AG09309 (cell line): ENCODE measurements around the gene PRIMA1.

Source experiments
- DNase-seq: peaks from one replicate; pipeline ENCODE4 v3.0.0-alpha.2; 2010; ENCODE audit warnings: low read depth
- H3K4me3 ChIP-seq: 2 replicates; pipeline ENCODE4 v1.5.1; 2011; ENCODE audit warnings: mild to moderate bottlenecking, low read depth, low read length, moderate library complexity; ENCODE audit not compliant: control insufficient read depth
- TF ChIP-seq, protein P1 (sequence below): IDR thresholded peaks from 2 replicates; pipeline ENCODE4 v1.5.1; 2011; ENCODE audit warnings: mild to moderate bottlenecking, low read depth, low read length, inconsistent platforms; ENCODE audit not compliant: insufficient read depth, control insufficient read depth; ENCODE audit errors: missing control alignments

The PRIMA1 gene

DNA sequence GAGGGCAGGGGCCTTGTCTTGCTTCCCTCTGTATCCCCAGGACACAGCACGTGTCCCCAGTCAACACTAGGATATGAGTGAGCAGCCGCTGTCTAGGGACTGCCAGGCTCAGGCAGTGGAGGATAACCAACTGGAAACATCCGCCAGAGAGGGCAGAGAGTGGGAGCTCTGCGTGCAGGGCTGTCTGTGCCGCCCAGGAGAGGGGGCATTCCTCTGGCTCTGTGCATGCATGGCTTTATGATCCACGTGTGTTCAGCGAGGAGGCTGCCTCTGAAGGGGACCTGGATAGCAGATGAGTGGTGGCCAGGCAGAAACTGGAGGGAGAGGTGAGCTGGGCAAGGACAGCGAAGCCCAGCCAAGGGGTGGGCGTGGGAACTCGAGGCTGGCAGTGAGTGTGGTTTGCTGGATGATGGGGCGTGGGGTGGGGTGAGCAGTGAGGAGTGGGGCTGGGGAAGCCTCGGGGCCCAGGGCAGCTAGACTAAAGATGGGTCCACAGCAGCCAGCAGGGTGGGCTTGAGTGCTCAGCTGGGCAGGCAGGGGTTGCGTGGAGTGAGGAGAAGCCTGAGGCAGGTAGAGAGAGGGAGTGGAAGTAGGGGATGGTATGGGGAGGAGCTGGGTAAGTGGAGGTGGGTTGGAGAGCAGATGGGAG is 72.9 kb downstream of the PRIMA1 start:
- DNase-seq, result no peak
- TF ChIP-seq, protein P1, sequence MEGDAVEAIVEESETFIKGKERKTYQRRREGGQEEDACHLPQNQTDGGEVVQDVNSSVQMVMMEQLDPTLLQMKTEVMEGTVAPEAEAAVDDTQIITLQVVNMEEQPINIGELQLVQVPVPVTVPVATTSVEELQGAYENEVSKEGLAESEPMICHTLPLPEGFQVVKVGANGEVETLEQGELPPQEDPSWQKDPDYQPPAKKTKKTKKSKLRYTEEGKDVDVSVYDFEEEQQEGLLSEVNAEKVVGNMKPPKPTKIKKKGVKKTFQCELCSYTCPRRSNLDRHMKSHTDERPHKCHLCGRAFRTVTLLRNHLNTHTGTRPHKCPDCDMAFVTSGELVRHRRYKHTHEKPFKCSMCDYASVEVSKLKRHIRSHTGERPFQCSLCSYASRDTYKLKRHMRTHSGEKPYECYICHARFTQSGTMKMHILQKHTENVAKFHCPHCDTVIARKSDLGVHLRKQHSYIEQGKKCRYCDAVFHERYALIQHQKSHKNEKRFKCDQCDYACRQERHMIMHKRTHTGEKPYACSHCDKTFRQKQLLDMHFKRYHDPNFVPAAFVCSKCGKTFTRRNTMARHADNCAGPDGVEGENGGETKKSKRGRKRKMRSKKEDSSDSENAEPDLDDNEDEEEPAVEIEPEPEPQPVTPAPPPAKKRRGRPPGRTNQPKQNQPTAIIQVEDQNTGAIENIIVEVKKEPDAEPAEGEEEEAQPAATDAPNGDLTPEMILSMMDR, result no peak
- no peak overlapping the region for H3K4me3 ChIP-seq

DNA sequence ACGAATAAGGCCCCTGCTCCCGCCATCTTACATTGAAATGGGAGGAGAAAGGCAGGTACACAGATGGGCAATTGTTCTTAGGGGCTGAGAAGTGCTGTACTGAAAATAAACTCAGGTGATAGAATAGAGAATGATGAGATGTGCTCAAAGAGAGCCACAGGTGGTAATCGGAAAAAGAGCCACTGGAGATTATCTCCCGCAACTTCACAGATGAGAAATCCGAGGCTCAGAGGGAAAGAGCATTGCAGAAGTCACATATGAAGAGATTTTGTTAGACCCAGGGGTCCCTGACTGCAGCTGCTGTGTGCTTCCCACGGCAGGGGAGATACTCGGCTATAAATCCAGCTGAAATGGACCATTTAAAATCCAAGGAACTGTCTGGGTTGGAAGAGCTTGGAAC is 73.7 kb downstream of the PRIMA1 start:
- TF ChIP-seq, protein P1, result no peak
- no peak for DNase-seq

DNA sequence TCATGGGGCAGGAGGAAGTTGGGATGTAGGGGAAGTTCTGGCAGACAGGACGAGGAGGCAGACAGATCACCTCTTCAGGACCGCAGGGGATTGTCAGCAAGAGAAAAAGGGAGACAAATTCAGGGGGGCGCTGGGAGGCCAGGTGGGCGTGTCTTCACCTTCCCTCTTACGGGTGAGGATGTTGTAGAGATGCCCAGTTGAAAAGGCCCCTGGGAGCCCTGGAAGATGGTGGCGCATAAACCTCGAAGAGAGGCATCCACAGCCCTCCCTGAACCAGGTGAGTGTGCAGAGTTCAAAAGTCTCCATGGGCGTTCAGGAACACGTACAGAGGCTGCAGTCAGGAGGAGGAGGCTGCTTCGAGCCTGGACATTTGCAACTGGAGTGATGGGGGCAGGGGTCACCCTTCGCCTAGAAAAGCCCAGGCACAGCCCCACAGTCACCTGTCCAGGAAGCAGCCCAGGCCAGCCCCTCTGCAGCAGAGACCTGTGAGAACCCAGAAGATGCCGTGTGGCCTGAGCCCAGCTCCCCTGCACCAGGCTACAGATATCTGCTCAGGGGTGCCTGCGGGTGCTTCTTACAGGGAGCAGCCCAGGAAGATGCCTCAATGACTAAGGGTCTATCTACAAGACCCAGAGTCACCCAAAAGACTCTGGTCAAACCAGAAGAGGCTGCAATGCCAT is 74.4 kb downstream of the PRIMA1 start:
- no peak for DNase-seq
- TF ChIP-seq, protein P1, result no peak
- H3K4me3 ChIP-seq, result no peak overlapping the region

More for the DNA sequence above, 73.7 kb downstream of the PRIMA1 start:
- no peak overlapping the region for H3K4me3 ChIP-seq

DNA sequence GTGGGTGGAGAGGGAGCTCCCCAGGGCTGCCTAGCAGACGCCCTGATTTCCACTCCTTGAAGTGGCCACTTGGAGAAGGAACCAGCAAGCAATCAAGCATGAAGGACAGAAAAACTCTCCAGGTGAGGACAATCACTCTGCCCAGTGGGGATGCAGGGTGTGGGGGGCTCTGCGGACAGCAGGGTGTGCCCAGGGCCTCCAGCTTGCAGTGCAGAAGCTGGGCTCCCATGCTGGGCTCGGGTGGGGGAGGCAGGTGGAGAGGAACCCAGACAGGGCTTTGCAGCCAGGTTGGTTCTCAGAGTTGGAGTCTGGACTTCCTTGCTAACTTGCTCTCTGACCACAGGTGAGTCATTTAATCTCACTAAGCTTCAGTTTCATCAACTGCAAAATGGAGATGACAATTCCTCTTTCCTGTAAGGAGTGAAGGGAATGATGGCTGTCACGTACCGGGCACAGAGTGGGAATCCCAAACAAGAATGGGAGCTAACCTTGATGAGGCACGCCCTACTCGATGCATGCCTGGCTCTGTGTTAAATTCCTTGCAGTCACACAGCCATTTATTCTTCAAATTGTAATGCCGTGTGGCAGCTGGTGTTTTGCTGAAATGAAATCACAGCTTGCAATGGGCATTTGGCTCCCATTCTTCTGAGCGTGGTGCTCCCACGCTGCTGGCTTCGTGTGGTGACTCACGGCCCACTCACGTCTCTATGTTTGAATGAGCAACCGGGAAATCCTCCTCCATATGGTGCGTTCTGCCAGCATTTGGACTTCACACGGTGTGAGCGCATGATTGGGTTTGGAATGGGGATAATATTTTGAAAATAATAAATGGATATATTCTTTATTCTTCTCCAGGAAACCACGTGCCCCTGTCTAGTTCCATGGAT is 75.2 kb downstream of the PRIMA1 start:
- no peak overlapping the region for H3K4me3 ChIP-seq
- no peak for DNase-seq
- TF ChIP-seq, protein P1, result no peak

DNA sequence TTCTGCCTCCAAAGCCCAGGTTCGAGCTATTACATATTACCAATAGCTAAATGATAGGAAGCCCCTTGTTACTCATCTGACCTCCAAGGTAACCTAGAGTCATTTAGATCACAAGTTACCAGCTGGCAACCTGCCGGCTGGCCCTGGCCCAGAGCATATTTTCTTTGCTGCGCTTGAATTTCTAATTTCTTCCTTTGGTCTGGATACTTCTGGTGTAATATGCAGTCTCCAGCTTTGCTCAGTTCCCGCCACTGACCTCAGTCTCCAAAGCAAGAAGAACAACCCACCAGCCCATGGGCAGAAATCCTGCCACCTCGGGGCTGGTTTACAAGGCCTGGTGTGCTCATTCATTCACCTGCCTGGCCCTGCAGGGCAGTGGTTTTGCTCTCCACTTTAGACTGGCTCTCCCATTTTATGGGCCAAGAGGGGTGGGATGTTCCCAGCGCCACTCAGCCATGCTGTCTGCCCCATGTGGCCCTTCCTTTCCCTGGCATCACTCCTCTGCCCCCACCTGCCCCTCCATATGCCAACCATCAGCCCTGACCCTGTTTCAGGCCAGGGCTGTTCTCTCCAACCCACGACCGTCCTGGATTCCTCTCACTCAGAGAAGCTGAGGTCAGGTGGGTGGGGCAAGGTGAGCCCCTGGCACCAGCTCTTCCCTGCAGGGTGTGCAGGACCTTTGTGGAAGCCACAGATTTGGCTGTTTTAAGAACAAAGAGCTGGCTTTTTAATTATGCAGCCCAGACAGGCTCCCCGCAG is 76.0 kb downstream of the PRIMA1 start:
- H3K4me3 ChIP-seq, result no peak overlapping the region
- TF ChIP-seq, protein P1, result no peak
- DNase-seq, result no peak

DNA sequence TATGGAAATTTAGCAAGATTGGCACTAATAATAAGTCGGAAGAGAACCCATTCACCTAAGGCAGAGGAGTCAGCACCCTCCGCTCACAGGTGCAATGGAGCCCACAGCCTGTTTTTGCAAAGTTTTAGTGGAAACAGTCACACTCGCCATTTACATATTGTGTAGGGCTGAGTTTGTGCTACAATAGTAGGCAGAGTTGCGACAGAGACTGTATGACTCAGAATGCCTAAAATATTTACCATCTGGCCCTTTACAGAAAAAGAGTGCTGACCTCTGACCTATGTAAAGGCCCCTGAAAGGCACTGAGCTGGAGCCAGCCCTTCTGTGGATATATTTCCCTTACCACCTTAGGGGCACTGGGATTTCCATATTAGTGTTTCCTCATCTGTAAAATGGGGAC is 79.0 kb downstream of the PRIMA1 start:
- H3K4me3 ChIP-seq, result no peak overlapping the region
- DNase-seq, result no peak
- TF ChIP-seq, protein P1, result no peak
